Large intestine (tissue), 3 donors: Measurements from ENCODE around the gene CFP. TPM values are rescaled to one million over a fixed set of nuclear protein-coding genes. Genes with fewer than 3 reads are reported as not detected.
"Not testable (repeated sequence)": the region's sequence is repeated elsewhere in the genome, so short reads cannot be mapped to it uniquely, and the experiment has no call there.

ENCODE experiments used
- DNase-seq, 2 donors: peaks; one replicate each; pipeline versions ENCODE4 v3.0.0 to v3.0.0-alpha.2; 2013
- H3K27ac ChIP-seq: one replicate; pipeline ENCODE4 v1.5.1; 2013; ENCODE audit warnings: low read length
- H3K27me3 ChIP-seq: 2 replicates; pipeline ENCODE4 v1.6.1; 2013; ENCODE audit warnings: low read length; ENCODE audit not compliant: control insufficient read depth, insufficient read depth
- H3K36me3 ChIP-seq: 2 replicates; pipeline ENCODE4 v1.6.1; 2013; ENCODE audit warnings: low read length; ENCODE audit not compliant: control insufficient read depth, insufficient read depth
- H3K4me1 ChIP-seq: one replicate; pipeline ENCODE4 v1.6.1; 2013; ENCODE audit warnings: low read length; ENCODE audit not compliant: control insufficient read depth, insufficient read depth
- H3K4me3 ChIP-seq: one replicate; pipeline ENCODE4 v1.5.1; 2013; ENCODE audit warnings: low read length
- H3K9me3 ChIP-seq: one replicate; pipeline ENCODE4 v1.6.1; 2013; ENCODE audit warnings: mild to moderate bottlenecking, low read depth, low read length, moderate library complexity; ENCODE audit not compliant: control insufficient read depth
- WGBS: methylation state at CpG from one replicate; pipeline ENCODE4 v1.1.5; 2013; ENCODE audit warnings: low lambda C conversion rate; ENCODE audit not compliant: insufficient coverage; 5-methylcytosine and 5-hydroxymethylcytosine counted together
- polyA plus RNA-seq: library from polyadenylated mRNA; unstranded; fragments of 120-200 nt; gene quantifications from one replicate; pipeline ENCODE4 v1.2.1, GENCODE V29; 2013

CFP gene
- polyA plus RNA-seq, 1 donor = 4.2 TPM

- DNase-seq = no peak
- no peaks in the 10 kb centered on the region for H3K36me3 ChIP-seq
These were observed 22.6 kb downstream of the CFP start for GRCh38 chrX:47607091-47607490.

GRCh38 chrX:47605024-47605423 is 24.7 kb downstream of the CFP start:
- Histone ChIP-seq H3K4me3 (no peak overlapping the region), H3K27ac (no peak overlapping the region), H3K36me3 (no peaks in the 10 kb centered on the region), H3K27me3 (no peaks in the 10 kb centered on the region), H3K4me1 (no peaks in the 10 kb centered on the region), H3K9me3 (no peaks in the 10 kb centered on the region)
- no peak for DNase-seq
- no CpG with 5 or more reads among the region's 9 CpGs for WGBS

More at GRCh38 chrX:47607091-47607490, 22.6 kb downstream of the CFP start:
- no peak overlapping the region for H3K4me3 ChIP-seq
- no peaks in the 10 kb centered on the region for H3K9me3 ChIP-seq
- no peak overlapping the region for H3K27ac ChIP-seq
- H3K4me1 ChIP-seq = no peaks in the 10 kb centered on the region
- no peaks in the 10 kb centered on the region for H3K27me3 ChIP-seq

- H3K9me3 ChIP-seq, H3K4me1 ChIP-seq, H3K4me3 ChIP-seq, H3K36me3 ChIP-seq, H3K27me3 ChIP-seq, DNase-seq, H3K27ac ChIP-seq: not testable (repeated sequence)
- no CpG with 5 or more reads among the region's 4 CpGs for WGBS
These were observed 26.6 kb downstream of the CFP start for GRCh38 chrX:47603125-47603524.

- H3K9me3 ChIP-seq = no peaks in the 10 kb centered on the region
These were observed 32.5 kb downstream of the CFP start for GRCh38 chrX:47597222-47597621.

GRCh38 chrX:47596256-47596655 is 33.5 kb downstream of the CFP start:
- Histone ChIP-seq H3K27me3 (no peaks in the 10 kb centered on the region), H3K27ac (no peak overlapping the region), H3K4me3 (no peak overlapping the region), H3K9me3 (no peaks in the 10 kb centered on the region), H3K36me3 (no peaks in the 10 kb centered on the region), H3K4me1 (no peaks in the 10 kb centered on the region)
- DNase-seq = no peak
- WGBS = no CpG with 5 or more reads among the region's 2 CpGs

More at GRCh38 chrX:47597222-47597621, 32.5 kb downstream of the CFP start:
- Histone ChIP-seq H3K36me3 (no peaks in the 10 kb centered on the region), H3K27ac (no peak overlapping the region), H3K27me3 (no peaks in the 10 kb centered on the region), H3K4me3 (no peak overlapping the region), H3K4me1 (no peaks in the 10 kb centered on the region)
- no peak for DNase-seq
- no CpG with 5 or more reads among the region's 3 CpGs for WGBS

GRCh38 chrX:47595716-47596251 is 33.9 kb downstream of the CFP start:
- H3K4me1 ChIP-seq = no peaks in the 10 kb centered on the region
- H3K9me3 ChIP-seq = no peaks in the 10 kb centered on the region
- DNase-seq = no peak
- no CpG with 5 or more reads among the region's 1 CpG for WGBS
- no peaks in the 10 kb centered on the region for H3K27me3 ChIP-seq
- H3K36me3 ChIP-seq = no peaks in the 10 kb centered on the region
- no peak overlapping the region for H3K4me3 ChIP-seq
- H3K27ac ChIP-seq = no peak overlapping the region

GRCh38 chrX:47593522-47593921 is 36.2 kb downstream of the CFP start:
- WGBS = no CpG with 5 or more reads among the region's 4 CpGs
- Histone ChIP-seq H3K27me3 (no peaks in the 10 kb centered on the region), H3K4me1 (no peaks in the 10 kb centered on the region), H3K9me3 (no peaks in the 10 kb centered on the region), H3K36me3 (no peaks in the 10 kb centered on the region), H3K27ac (no peak overlapping the region), H3K4me3 (no peak overlapping the region)
- no peak for DNase-seq

- H3K9me3 ChIP-seq = peaks cover 3% of the 10 kb centered on the region
- WGBS = no CpG with 5 or more reads among the region's 5 CpGs
- DNase-seq = no peak
These were observed 38.7 kb downstream of the CFP start for GRCh38 chrX:47590984-47591383.

GRCh38 chrX:47587906-47588735 is 41.6 kb downstream of the CFP start:
- no peaks in the 10 kb centered on the region for H3K27me3 ChIP-seq
- no peak overlapping the region for H3K4me3 ChIP-seq
- no peaks in the 10 kb centered on the region for H3K36me3 ChIP-seq
- H3K9me3 ChIP-seq = peaks cover 6% of the 10 kb centered on the region
- no peak for DNase-seq
- WGBS = no CpG with 5 or more reads among the region's 16 CpGs
- H3K4me1 ChIP-seq = no peaks in the 10 kb centered on the region
- no peak overlapping the region for H3K27ac ChIP-seq

More at GRCh38 chrX:47590984-47591383, 38.7 kb downstream of the CFP start:
- Histone ChIP-seq H3K27me3 (no peaks in the 10 kb centered on the region), H3K27ac (no peak overlapping the region), H3K4me1 (no peaks in the 10 kb centered on the region), H3K36me3 (no peaks in the 10 kb centered on the region), H3K4me3 (no peak overlapping the region)

- H3K4me1 ChIP-seq = no peaks in the 10 kb centered on the region
- no CpG with 5 or more reads among the region's 4 CpGs for WGBS
- H3K27ac ChIP-seq = no peak overlapping the region
- H3K36me3 ChIP-seq = no peaks in the 10 kb centered on the region
- H3K4me3 ChIP-seq = no peak overlapping the region
- H3K27me3 ChIP-seq = no peaks in the 10 kb centered on the region
- H3K9me3 ChIP-seq = peaks cover 6% of the 10 kb centered on the region
- no peak for DNase-seq
These were observed 42.4 kb downstream of the CFP start for GRCh38 chrX:47587091-47587891.
